Endothelial cell of umbilical vein (primary cell): ENCODE measurements around the gene COL9A3. TPM values are rescaled to one million over a fixed set of nuclear protein-coding genes. Genes with fewer than 3 reads are reported as not detected.
A peak's percentile ranks its signal among the peaks of the same experiment; 100 is the strongest.

Experiments
- BruUV-seq: library from RNA; stranded (reverse); fragments of 400-500 nt; replicated peaks from 2 replicates; lab custom pipeline; 2021; lab: Mats Ljungman, UMichigan
- CTCF ChIA-PET: fragments of 300-600, 350-600 bp; sonication (Branson Sonifier 250); formaldehyde crosslinking; loops from one replicate; lab custom pipeline; 2021; ENCODE audit warnings: antibody characterized with exemption, inconsistent platforms; lab: Charles Lee
- POLR2A ChIA-PET: fragments of 300-600, 350-600 bp; sonication (Branson Sonifier 250); formaldehyde crosslinking; loops from one replicate; lab custom pipeline; 2021; ENCODE audit warnings: antibody characterized with exemption, inconsistent platforms; lab: Charles Lee
- DNase-seq: peaks from one replicate; pipeline ENCODE4 v3.0.0-alpha.2; 2011; ENCODE audit warnings: low read depth, low spot score
- FAIRE-seq: peaks from 2 replicates; lab custom pipeline; 2011; peaks lifted over from hg19 to GRCh38; lab: Jason Lieb, UNC
- H2AFZ ChIP-seq: 2 replicates; pipeline ENCODE4 v1.6.0; 2012; ENCODE audit warnings: low read depth, low read length, control low read depth, inconsistent platforms
- H3K27ac ChIP-seq: 2 replicates; pipeline ENCODE4 v1.5.1; 2011; ENCODE audit warnings: low read depth, mild to moderate bottlenecking, control low read depth, low read length, moderate library complexity; ENCODE audit not compliant: insufficient read depth
- H3K27me3 ChIP-seq, 2 experiments: 2 replicates each; pipeline versions ENCODE4 v1.6.0 to v1.6.1; 2011; ENCODE audit warnings: low read length in 2 of 2, mixed read lengths in 1 of 2; ENCODE audit not compliant: control insufficient read depth in 2 of 2, insufficient read depth in 2 of 2
- H3K36me3 ChIP-seq, 2 experiments: 2 replicates in 1 of 2; 3 replicates in 1 of 2; pipeline ENCODE4 v1.5.1; 2011; ENCODE audit warnings: low read length in 2 of 2, mild to moderate bottlenecking in 1 of 2, moderate library complexity in 1 of 2; ENCODE audit not compliant: control insufficient read depth in 2 of 2, insufficient read depth in 2 of 2; ENCODE audit errors: extremely low read depth in 1 of 2
- H3K4me1 ChIP-seq: 3 replicates; pipeline ENCODE4 v1.5.1; 2011; ENCODE audit warnings: mild to moderate bottlenecking, low read length; ENCODE audit not compliant: control insufficient read depth, insufficient read depth; ENCODE audit errors: extremely low read depth
- H3K4me2 ChIP-seq: 2 replicates; pipeline ENCODE4 v1.6.1; 2011; ENCODE audit warnings: low read length, control low read depth, mixed read lengths; ENCODE audit not compliant: insufficient read depth
- H3K4me3 ChIP-seq, 3 experiments: fragments of 200-600 bp in 1 of 3; sonication (generic), shearing (Covaris generic) in 1 of 3; replicated peaks in 1 of 3; 2 replicates each; pipeline ENCODE4 v1.5.1; 2011 to 2016; ENCODE audit warnings: control low read depth in 3 of 3, low read length in 3 of 3, mild to moderate bottlenecking in 2 of 3, inconsistent platforms in 1 of 3, low read depth in 1 of 3, moderate library complexity in 1 of 3; ENCODE audit not compliant: insufficient read depth in 1 of 3
- H3K79me2 ChIP-seq: 2 replicates; pipeline ENCODE4 v1.6.0; 2012; ENCODE audit warnings: low read length, inconsistent platforms; ENCODE audit not compliant: control insufficient read depth, insufficient read depth
- H3K9ac ChIP-seq: replicated peaks from 2 replicates; pipeline ENCODE3; 2011; ENCODE audit warnings: low read length, control low read depth; ENCODE audit not compliant: insufficient read depth; ENCODE audit errors: extremely low read depth
- H3K9me1 ChIP-seq: replicated peaks from 3 replicates; pipeline ENCODE4 v1.6.0; 2011; ENCODE audit warnings: mild to moderate bottlenecking, low read length; ENCODE audit not compliant: control insufficient read depth, insufficient read depth; ENCODE audit errors: extremely low read depth
- H3K9me3 ChIP-seq: replicated peaks from 2 replicates; pipeline ENCODE4 v1.5.1; 2012; ENCODE audit warnings: low read length, inconsistent platforms; ENCODE audit not compliant: control insufficient read depth, insufficient read depth
- H4K20me1 ChIP-seq: replicated peaks from 2 replicates; pipeline ENCODE3; 2011; ENCODE audit warnings: mild to moderate bottlenecking, low read length; ENCODE audit not compliant: control insufficient read depth, insufficient read depth; ENCODE audit errors: extremely low read depth
- EZH2 ChIP-seq: IDR thresholded peaks from 2 replicates; pipeline ENCODE4 v1.6.1; 2012; ENCODE audit warnings: borderline replicate concordance, low read depth, mild to moderate bottlenecking, moderate library complexity, low read length, inconsistent platforms; ENCODE audit not compliant: severe bottlenecking
- FOS ChIP-seq: IDR thresholded peaks from 2 replicates; pipeline ENCODE4 v1.6.1; 2011; ENCODE audit warnings: mild to moderate bottlenecking, low read length, moderate library complexity, borderline replicate concordance; ENCODE audit not compliant: insufficient read depth
- GATA2 ChIP-seq: IDR thresholded peaks from 2 replicates; pipeline ENCODE4 v1.7.0; 2011; ENCODE audit warnings: low read depth, mild to moderate bottlenecking, moderate library complexity, mixed read lengths, low read length; ENCODE audit not compliant: insufficient read length, insufficient read depth
- JUN ChIP-seq: IDR thresholded peaks from 2 replicates; pipeline ENCODE4 v1.6.1; 2011; ENCODE audit warnings: borderline replicate concordance, low read depth; ENCODE audit not compliant: insufficient read length, insufficient read depth
- MAX ChIP-seq: IDR thresholded peaks from 2 replicates; pipeline ENCODE4 v1.6.1; 2011; ENCODE audit not compliant: insufficient read depth, insufficient read length
- MYC ChIP-seq: IDR thresholded peaks from one replicate; pipeline ENCODE4 v1.6.1; 2011; ENCODE audit warnings: mild to moderate bottlenecking, low read depth, low read length
- POLR2A ChIP-seq: IDR thresholded peaks from 2 replicates; pipeline ENCODE4 v1.6.1; 2012; ENCODE audit warnings: low read depth, mild to moderate bottlenecking, control low read depth, low read length
- POLR2AphosphoS5 ChIP-seq: IDR thresholded peaks from 2 replicates; pipeline ENCODE4 v1.6.1; 2012; ENCODE audit warnings: low read depth, mild to moderate bottlenecking, control low read depth, low read length, moderate library complexity; ENCODE audit not compliant: insufficient read depth
- dilution Hi-C: fragments of 300-500 bp; cut with MboI; formaldehyde crosslinking; loops from one replicate; pipeline ENCODE4 v1.15.0; 2019; ENCODE audit warnings: low sequenced_read_pairs; ENCODE audit not compliant: extremely low pct_ligation_motif_present
- intact Hi-C: fragments of 100-400 bp; cut with micrococcal nuclease; formaldehyde crosslinking; loops from one replicate; pipeline ENCODE4 v1.10.0; 2022
- polyA plus RNA-seq, 4 experiments: library from polyadenylated mRNA; depleted of rRNA in 3 of 4; stranded (reverse) in 3 of 4; unstranded in 1 of 4; fragments of >200 nt; gene quantifications; 2 replicates each; pipeline versions ENCODE4 v1.2.1 to v1.2.3, GENCODE V29; 2011 to 2012; ENCODE audit warnings: missing spikeins in 1 of 4
- total RNA-seq: library from RNA; stranded (reverse); gene quantifications from 2 replicates; pipeline ENCODE4 v1.2.3, GENCODE V29; 2021
- TF ChIP-seq, protein P1 (sequence below), 2 donors: IDR thresholded peaks; 1 replicate in 1 of 2; 2 replicates in 1 of 2; pipeline ENCODE4 v1.5.1; 2011; ENCODE audit warnings: low read length in 2 of 2, mild to moderate bottlenecking in 2 of 2, moderate library complexity in 2 of 2, control low read depth in 1 of 2, inconsistent platforms in 1 of 2, low read depth in 1 of 2; ENCODE audit not compliant: insufficient read depth in 1 of 2; ENCODE audit errors: extremely low read depth in 1 of 2

The COL9A3 gene
- total and polyA plus RNA-seq, 2 donors (not counting 3 experiments of a cell fraction or from before 2014, with no cell fraction given): 0.46 to 0.60 TPM

DNA sequence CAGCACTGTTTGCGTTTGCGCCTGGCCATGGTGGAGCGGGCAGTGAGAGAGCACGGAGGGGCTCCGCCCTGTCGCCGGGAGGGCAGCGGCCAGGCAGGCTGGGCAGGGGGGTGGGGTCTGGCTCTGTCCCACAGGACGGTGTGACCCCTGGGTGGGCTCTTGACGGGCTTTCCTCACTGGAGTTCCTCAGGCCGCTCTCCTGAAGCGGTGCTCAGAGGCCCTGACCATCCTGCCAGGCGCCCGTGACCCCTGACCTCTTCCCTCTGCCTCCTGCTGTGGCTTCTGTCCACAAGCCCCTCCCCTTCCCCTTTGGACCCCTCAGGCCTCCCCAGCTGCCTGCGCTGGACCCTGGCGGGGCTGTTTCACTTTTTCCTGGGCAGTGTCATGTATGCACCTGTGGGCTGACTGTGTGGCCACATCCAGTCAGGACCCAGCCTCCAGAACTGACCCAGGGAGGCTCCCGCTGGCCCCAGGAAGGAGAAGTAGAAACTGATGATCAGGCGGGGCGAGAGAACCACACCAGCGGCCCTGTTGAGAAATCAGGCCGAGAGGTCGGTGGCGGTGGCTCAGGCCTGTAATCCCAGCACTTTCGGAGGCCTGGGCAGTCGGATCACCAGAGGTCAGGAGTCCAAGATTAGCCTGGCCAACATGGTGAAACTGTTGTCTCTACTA is 11.0 kb upstream of the COL9A3 start:
- Histone ChIP-seq H3K9me1 (no peaks in the 10 kb centered on the region), H3K4me3 (peak overlapping the region; percentile 52 to 96 (median 57)), H2AFZ (no peak overlapping the region), H3K79me2 (peaks cover 23% of the 10 kb centered on the region), H3K9ac (peak overlapping the region; percentile 21), H3K4me1 (peaks cover 11% of the 10 kb centered on the region), H3K9me3 (no peaks in the 10 kb centered on the region), H3K27me3 (no peaks in the 10 kb centered on the region), H3K36me3 (peaks cover 9 to 24% of the 10 kb centered on the region in 2 experiments), H3K27ac (no peak overlapping the region), H3K4me2 (peak overlapping the region; percentile 16), H4K20me1 (no peaks in the 10 kb centered on the region)
- DNase-seq: no peak
- no peak for TF ChIP-seq POLR2AphosphoS5
- no peak for TF ChIP-seq JUN
- no peak for TF ChIP-seq GATA2
- TF ChIP-seq MAX: no peak
- no peak for TF ChIP-seq POLR2A
- no peak for TF ChIP-seq MYC
- no peak for TF ChIP-seq FOS
- TF ChIP-seq EZH2: no peak
- TF ChIP-seq, protein P1, sequence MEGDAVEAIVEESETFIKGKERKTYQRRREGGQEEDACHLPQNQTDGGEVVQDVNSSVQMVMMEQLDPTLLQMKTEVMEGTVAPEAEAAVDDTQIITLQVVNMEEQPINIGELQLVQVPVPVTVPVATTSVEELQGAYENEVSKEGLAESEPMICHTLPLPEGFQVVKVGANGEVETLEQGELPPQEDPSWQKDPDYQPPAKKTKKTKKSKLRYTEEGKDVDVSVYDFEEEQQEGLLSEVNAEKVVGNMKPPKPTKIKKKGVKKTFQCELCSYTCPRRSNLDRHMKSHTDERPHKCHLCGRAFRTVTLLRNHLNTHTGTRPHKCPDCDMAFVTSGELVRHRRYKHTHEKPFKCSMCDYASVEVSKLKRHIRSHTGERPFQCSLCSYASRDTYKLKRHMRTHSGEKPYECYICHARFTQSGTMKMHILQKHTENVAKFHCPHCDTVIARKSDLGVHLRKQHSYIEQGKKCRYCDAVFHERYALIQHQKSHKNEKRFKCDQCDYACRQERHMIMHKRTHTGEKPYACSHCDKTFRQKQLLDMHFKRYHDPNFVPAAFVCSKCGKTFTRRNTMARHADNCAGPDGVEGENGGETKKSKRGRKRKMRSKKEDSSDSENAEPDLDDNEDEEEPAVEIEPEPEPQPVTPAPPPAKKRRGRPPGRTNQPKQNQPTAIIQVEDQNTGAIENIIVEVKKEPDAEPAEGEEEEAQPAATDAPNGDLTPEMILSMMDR (IDR thresholded peaks at IDR 0.05; ENCODE audit: extremely low read depth in 1 of 2, insufficient read depth in 1 of 2, low read depth in 1 of 2, low read length in 2 of 2): no peak
- dilution Hi-C loops: no loop called here
- no TSS peak for BruUV-seq
- intact Hi-C loops: loop anchor here (5.0 to 10.0 kb wide), 2 partner anchors 304 to 421 kb away; partner anchors contain the start of gene RPS21
- FAIRE-seq: no peak
- ChIA-PET CTCF (interaction anchor here (0.6 to 2.2 kb wide), 4 partner anchors 9 to 189 kb away, joined by 3 to 7 read pairs (median 3); partner anchors contain the start of gene MRGBP), POLR2A (no interaction called here)
